HepG2 (cell line): Measurements from ENCODE around the gene S1PR5. TPM values are rescaled to one million over a fixed set of nuclear protein-coding genes. Genes with fewer than 3 reads are reported as not detected.

Experiments
- CHD2 ChIP-seq: IDR thresholded peaks from 2 replicates; pipeline ENCODE4 v1.6.1; 2011; ENCODE audit warnings: low read depth, low read length, improper control_type of control experiment
- GTF2F1 ChIP-seq: fragments of 150-350 bp; IDR thresholded peaks from 2 replicates; pipeline ENCODE4 v1.6.1; 2014; ENCODE audit warnings: low read length
- GTF3A ChIP-seq: sonication (generic); formaldehyde crosslinking; conservative IDR thresholded peaks from 2 replicates; pipeline ENCODE4 v1.4.0; 2020; ENCODE audit warnings: mild to moderate bottlenecking, missing genetic modification reagents
- MED8 ChIP-seq: sonication (generic); formaldehyde crosslinking; IDR thresholded peaks from 2 replicates; pipeline ENCODE4 v1.8.1; 2023; ENCODE audit warnings: mild to moderate bottlenecking, missing genetic modification reagents; ENCODE audit not compliant: insufficient replicate concordance
- SIN3A ChIP-seq: IDR thresholded peaks from 2 replicates; pipeline ENCODE4 v1.6.1; 2011; ENCODE audit warnings: low read depth, mild to moderate bottlenecking, control low read depth, low read length, borderline replicate concordance
- YY1 ChIP-seq: IDR thresholded peaks from 2 replicates; pipeline ENCODE4 v1.6.1; 2011; ENCODE audit warnings: low read length, low read depth, moderate library complexity, mild to moderate bottlenecking; ENCODE audit not compliant: insufficient read depth, insufficient replicate concordance
- ZNF296 ChIP-seq: sonication (generic); formaldehyde crosslinking; conservative IDR thresholded peaks from 2 replicates; pipeline ENCODE4 v1.5.0; 2020; ENCODE audit warnings: mild to moderate bottlenecking, missing genetic modification reagents
- ZNF556 ChIP-seq: sonication (generic); formaldehyde crosslinking; IDR thresholded peaks from 2 replicates; pipeline ENCODE4 v1.4.0; 2020; ENCODE audit warnings: mild to moderate bottlenecking, missing genetic modification reagents, borderline replicate concordance
- ZNF589 ChIP-seq: sonication (generic); formaldehyde crosslinking; conservative IDR thresholded peaks from 2 replicates; pipeline ENCODE4 v1.8.0; 2022; ENCODE audit warnings: mild to moderate bottlenecking, moderate library complexity, missing genetic modification reagents
- ZNF780A ChIP-seq: sonication (generic); formaldehyde crosslinking; IDR thresholded peaks from 2 replicates; pipeline ENCODE4 v1.8.0; 2022; ENCODE audit warnings: mild to moderate bottlenecking, missing genetic modification reagents, moderate library complexity
- polyA plus RNA-seq, 8 experiments: library from polyadenylated mRNA; depleted of rRNA in 3 of 8; stranded (reverse) in 7 of 8; unstranded in 1 of 8; fragments of >200 nt; fragmentation: Illumina TruSeq in 4 of 8; extraction: Trizol in 4 of 8; gene quantifications; 2 replicates each; pipeline versions ENCODE4 v1.2.1 to v1.2.3, GENCODE V29; 2011 to 2016; ENCODE audit warnings: low read depth in 4 of 8, missing spikeins in 1 of 8, mixed read lengths in 1 of 8; ENCODE audit not compliant: insufficient read depth in 1 of 8
- total RNA-seq, 5 experiments: library from RNA; depleted of rRNA; stranded (reverse); fragments of >200 nt; fragmentation: Illumina TruSeq; extraction: Trizol; gene quantifications; 2 replicates each; pipeline ENCODE4 v1.2.3, GENCODE V29; 2016; ENCODE audit warnings: low read depth in 1 of 5
- TF ChIP-seq, protein P1 (sequence below): sonication (generic); formaldehyde crosslinking; IDR thresholded peaks from 2 replicates; pipeline ENCODE4 v1.4.0; 2020; ENCODE audit warnings: missing genetic modification reagents
- TF ChIP-seq, protein P2 (sequence below): sonication (generic); formaldehyde crosslinking; IDR thresholded peaks from 2 replicates; pipeline ENCODE4 v1.8.0; 2022; ENCODE audit warnings: mild to moderate bottlenecking, missing genetic modification reagents, moderate library complexity
- TF ChIP-seq, protein P3 (sequence below): sonication (generic); formaldehyde crosslinking; IDR thresholded peaks from 2 replicates; pipeline ENCODE4 v1.9.0; 2021; ENCODE audit warnings: missing genetic modification reagents, borderline replicate concordance
- TF ChIP-seq, protein P4 (sequence below): sonication (generic); formaldehyde crosslinking; IDR thresholded peaks from 2 replicates; pipeline ENCODE4 v1.4.0; 2020; ENCODE audit warnings: mild to moderate bottlenecking, low read depth, missing genetic modification reagents
- TF ChIP-seq, protein P5 (sequence below): sonication (generic); formaldehyde crosslinking; IDR thresholded peaks from 2 replicates; pipeline ENCODE4 v1.4.0; 2020; ENCODE audit warnings: missing genetic modification reagents

The S1PR5 gene
- total and polyA plus RNA-seq, 2 of the 13 experiments (the other 11 are each of a cell fraction or from before 2014, with no cell fraction given) = 0.04 TPM; not detected in 1

DNA sequence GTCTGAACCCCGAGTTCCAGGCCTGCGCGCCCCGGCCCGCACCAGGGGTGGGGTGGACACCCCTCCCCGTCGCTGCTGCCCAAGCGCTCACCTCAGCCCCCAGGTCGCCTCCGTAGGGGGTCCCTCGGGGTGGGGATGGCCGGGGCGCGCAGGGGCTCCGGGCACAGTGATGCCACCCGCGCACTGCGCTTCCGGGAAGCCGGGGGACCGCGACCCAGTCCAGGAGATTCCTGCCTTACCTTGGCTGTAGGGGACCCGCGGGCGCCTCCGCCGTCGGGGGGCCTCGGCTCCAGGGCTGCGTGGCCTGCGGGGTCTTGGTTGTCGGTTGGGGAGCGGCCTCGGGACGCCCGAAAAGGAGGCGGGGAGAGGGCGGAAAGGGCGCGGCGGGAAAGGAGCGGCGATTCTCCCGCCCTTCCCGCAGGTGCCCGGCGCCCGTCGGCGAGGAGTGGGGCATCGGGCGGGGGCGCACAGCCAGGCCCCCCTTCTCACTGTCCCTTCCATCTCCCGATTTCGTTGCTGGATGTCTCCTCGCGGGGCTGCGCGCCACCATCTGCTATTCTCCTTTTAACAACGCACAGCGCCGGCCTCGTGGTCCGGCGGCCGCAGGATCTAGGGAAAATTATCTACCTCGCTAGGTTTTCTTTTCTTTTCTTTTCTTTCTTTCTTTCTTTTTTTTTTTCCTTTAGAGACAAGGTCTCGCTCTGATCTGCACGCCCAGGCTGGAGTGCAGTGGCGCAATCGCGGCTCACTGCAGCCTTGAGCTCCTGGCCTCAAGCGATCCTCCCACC lies 14.1 kb downstream of the S1PR5 start, which contains the start of gene KEAP1 (continued):
- TF ChIP-seq ZNF780A (CRISPR knock-in tag) (no peak), YY1 (no peak), CHD2 (no peak), ZNF296 (CRISPR knock-in tag) (no peak), GTF2F1 (no peak), GTF3A (CRISPR knock-in tag) (0 out of 2 replicates have a peak, but pooled peaks have one; percentile 49), MED8 (CRISPR knock-in tag) (no peak), SIN3A (no peak), ZNF589 (CRISPR knock-in tag) (0 out of 2 replicates have a peak, but pooled peaks have one; percentile 35), ZNF556 (CRISPR knock-in tag) (peak; percentile 9; the same call in 1 of the 2 replicates)
- TF ChIP-seq, protein P1, sequence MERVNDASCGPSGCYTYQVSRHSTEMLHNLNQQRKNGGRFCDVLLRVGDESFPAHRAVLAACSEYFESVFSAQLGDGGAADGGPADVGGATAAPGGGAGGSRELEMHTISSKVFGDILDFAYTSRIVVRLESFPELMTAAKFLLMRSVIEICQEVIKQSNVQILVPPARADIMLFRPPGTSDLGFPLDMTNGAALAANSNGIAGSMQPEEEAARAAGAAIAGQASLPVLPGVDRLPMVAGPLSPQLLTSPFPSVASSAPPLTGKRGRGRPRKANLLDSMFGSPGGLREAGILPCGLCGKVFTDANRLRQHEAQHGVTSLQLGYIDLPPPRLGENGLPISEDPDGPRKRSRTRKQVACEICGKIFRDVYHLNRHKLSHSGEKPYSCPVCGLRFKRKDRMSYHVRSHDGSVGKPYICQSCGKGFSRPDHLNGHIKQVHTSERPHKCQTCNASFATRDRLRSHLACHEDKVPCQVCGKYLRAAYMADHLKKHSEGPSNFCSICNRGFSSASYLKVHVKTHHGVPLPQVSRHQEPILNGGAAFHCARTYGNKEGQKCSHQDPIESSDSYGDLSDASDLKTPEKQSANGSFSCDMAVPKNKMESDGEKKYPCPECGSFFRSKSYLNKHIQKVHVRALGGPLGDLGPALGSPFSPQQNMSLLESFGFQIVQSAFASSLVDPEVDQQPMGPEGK (CRISPR knock-in tag) = peak; percentile 66; the same call in 1 of the 2 replicates
- TF ChIP-seq, protein P2, sequence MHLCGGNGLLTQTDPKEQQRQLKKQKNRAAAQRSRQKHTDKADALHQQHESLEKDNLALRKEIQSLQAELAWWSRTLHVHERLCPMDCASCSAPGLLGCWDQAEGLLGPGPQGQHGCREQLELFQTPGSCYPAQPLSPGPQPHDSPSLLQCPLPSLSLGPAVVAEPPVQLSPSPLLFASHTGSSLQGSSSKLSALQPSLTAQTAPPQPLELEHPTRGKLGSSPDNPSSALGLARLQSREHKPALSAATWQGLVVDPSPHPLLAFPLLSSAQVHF = peak; percentile 68; the same call in 1 of the 2 replicates
- TF ChIP-seq, protein P3, sequence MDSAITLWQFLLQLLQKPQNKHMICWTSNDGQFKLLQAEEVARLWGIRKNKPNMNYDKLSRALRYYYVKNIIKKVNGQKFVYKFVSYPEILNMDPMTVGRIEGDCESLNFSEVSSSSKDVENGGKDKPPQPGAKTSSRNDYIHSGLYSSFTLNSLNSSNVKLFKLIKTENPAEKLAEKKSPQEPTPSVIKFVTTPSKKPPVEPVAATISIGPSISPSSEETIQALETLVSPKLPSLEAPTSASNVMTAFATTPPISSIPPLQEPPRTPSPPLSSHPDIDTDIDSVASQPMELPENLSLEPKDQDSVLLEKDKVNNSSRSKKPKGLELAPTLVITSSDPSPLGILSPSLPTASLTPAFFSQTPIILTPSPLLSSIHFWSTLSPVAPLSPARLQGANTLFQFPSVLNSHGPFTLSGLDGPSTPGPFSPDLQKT (CRISPR knock-in tag) = peak; percentile 63; the same call in 1 of the 2 replicates
- TF ChIP-seq, protein P4, sequence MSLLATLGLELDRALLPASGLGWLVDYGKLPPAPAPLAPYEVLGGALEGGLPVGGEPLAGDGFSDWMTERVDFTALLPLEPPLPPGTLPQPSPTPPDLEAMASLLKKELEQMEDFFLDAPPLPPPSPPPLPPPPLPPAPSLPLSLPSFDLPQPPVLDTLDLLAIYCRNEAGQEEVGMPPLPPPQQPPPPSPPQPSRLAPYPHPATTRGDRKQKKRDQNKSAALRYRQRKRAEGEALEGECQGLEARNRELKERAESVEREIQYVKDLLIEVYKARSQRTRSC (CRISPR knock-in tag) = no peak; the same call in 1 of the 2 replicates
- TF ChIP-seq, protein P5, sequence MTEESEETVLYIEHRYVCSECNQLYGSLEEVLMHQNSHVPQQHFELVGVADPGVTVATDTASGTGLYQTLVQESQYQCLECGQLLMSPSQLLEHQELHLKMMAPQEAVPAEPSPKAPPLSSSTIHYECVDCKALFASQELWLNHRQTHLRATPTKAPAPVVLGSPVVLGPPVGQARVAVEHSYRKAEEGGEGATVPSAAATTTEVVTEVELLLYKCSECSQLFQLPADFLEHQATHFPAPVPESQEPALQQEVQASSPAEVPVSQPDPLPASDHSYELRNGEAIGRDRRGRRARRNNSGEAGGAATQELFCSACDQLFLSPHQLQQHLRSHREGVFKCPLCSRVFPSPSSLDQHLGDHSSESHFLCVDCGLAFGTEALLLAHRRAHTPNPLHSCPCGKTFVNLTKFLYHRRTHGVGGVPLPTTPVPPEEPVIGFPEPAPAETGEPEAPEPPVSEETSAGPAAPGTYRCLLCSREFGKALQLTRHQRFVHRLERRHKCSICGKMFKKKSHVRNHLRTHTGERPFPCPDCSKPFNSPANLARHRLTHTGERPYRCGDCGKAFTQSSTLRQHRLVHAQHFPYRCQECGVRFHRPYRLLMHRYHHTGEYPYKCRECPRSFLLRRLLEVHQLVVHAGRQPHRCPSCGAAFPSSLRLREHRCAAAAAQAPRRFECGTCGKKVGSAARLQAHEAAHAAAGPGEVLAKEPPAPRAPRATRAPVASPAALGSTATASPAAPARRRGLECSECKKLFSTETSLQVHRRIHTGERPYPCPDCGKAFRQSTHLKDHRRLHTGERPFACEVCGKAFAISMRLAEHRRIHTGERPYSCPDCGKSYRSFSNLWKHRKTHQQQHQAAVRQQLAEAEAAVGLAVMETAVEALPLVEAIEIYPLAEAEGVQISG = no peak; the same call in 1 of the 2 replicates
